G401.6 (cell line): Measurements from ENCODE around the gene SH2D2A.

Experiments
- FAIRE-seq: peaks from 2 replicates; lab custom pipeline; 2012; peaks lifted over from hg19 to GRCh38; lab: Jason Lieb, UNC

Gene SH2D2A

GRCh38 chr1:156803086-156803851 lies 13.4 kb downstream of the SH2D2A start:
- no peak for FAIRE-seq

- no peak for FAIRE-seq
Measured at GRCh38 chr1:156802421-156802935, 14.2 kb downstream of the SH2D2A start.

- peak; percentile 92 for FAIRE-seq
Measured at GRCh38 chr1:156801409-156802121, 15.1 kb downstream of the SH2D2A start.

GRCh38 chr1:156797212-156797871 lies 19.3 kb downstream of the SH2D2A start:
- FAIRE-seq = peak; percentile 69

- no peak for FAIRE-seq
Measured at GRCh38 chr1:156796340-156797097, 20.1 kb downstream of the SH2D2A start.

- no peak for FAIRE-seq
Measured at GRCh38 chr1:156795787-156796186, 20.9 kb downstream of the SH2D2A start.

- FAIRE-seq = no peak
Measured at GRCh38 chr1:156795374-156795733, 21.3 kb downstream of the SH2D2A start.

GRCh38 chr1:156794506-156795373 lies 21.9 kb downstream of the SH2D2A start:
- FAIRE-seq = no peak

GRCh38 chr1:156789621-156790318 lies 26.9 kb downstream of the SH2D2A start:
- FAIRE-seq = no peak

GRCh38 chr1:156788136-156788535 lies 28.5 kb downstream of the SH2D2A start:
- FAIRE-seq = no peak

- no peak for FAIRE-seq
Measured at GRCh38 chr1:156786640-156787039, 30.0 kb downstream of the SH2D2A start.

GRCh38 chr1:156785458-156785857 lies 31.2 kb downstream of the SH2D2A start:
- no peak for FAIRE-seq

GRCh38 chr1:156781585-156782186 lies 35.0 kb downstream of the SH2D2A start:
- FAIRE-seq = no peak

GRCh38 chr1:156777573-156777972 lies 39.1 kb downstream of the SH2D2A start:
- FAIRE-seq = no peak

GRCh38 chr1:156776942-156777341 lies 39.7 kb downstream of the SH2D2A start:
- no peak for FAIRE-seq

GRCh38 chr1:156775799-156776198 lies 40.8 kb downstream of the SH2D2A start:
- FAIRE-seq = no peak

GRCh38 chr1:156773607-156774006 lies 43.0 kb downstream of the SH2D2A start:
- no peak for FAIRE-seq

GRCh38 chr1:156772728-156773497 lies 43.7 kb downstream of the SH2D2A start:
- no peak for FAIRE-seq

- no peak for FAIRE-seq
Measured at GRCh38 chr1:156772222-156772621, 44.4 kb downstream of the SH2D2A start.
